Lower leg skin (tissue), 4 donors: ENCODE results near the gene TRMT1. TPM values are rescaled to one million over a fixed set of nuclear protein-coding genes. Genes with fewer than 3 reads are reported as not detected.

ENCODE experiments used
- DNase-seq, 2 donors: peaks; one replicate each; pipeline ENCODE4 v3.0.0-alpha.2; 2019; ENCODE audit warnings: low spot score in 2 of 2
- H3K4me3 ChIP-seq: fragments of 200-600 bp; sonication (generic); 2 replicates; pipeline ENCODE4 v1.5.1; 2017; ENCODE audit warnings: mild to moderate bottlenecking, low read depth; ENCODE audit not compliant: poor library complexity, severe bottlenecking
- POLR2A ChIP-seq, 2 donors: fragments of 450-650 bp; IDR thresholded peaks; one replicate each; pipeline ENCODE4 v1.6.1; 2016 to 2017; ENCODE audit warnings: antibody characterized with exemption in 2 of 2, mild to moderate bottlenecking in 1 of 2, moderate library complexity in 1 of 2
- WGBS, 2 donors: methylation state at CpG; one replicate each; pipeline ENCODE4 v1.1.5; 2018; 5-methylcytosine and 5-hydroxymethylcytosine counted together
- intact Hi-C: fragments of 100-400 bp; cut with DNase I; formaldehyde crosslinking; loops from one replicate; pipeline ENCODE4 v1.15.0; 2023; ENCODE audit warnings: low total_unique reads
- total RNA-seq, 4 donors: library from RNA; depleted of rRNA; stranded (reverse); fragments of >200 nt; gene quantifications; one replicate each; pipeline ENCODE4 v1.1.0, GENCODE V29; 2016
- TF ChIP-seq, protein P1 (sequence below), 3 donors: fragments of 450-650 bp; IDR thresholded peaks; one replicate each; pipeline ENCODE4 v1.5.1; 2016; ENCODE audit warnings: antibody characterized with exemption in 3 of 3, mild to moderate bottlenecking in 3 of 3, moderate library complexity in 2 of 3

The TRMT1 gene
- total RNA-seq, 4 donors from 2014 or later, result 17.7 to 60.4 (median 32.7) TPM

DNA sequence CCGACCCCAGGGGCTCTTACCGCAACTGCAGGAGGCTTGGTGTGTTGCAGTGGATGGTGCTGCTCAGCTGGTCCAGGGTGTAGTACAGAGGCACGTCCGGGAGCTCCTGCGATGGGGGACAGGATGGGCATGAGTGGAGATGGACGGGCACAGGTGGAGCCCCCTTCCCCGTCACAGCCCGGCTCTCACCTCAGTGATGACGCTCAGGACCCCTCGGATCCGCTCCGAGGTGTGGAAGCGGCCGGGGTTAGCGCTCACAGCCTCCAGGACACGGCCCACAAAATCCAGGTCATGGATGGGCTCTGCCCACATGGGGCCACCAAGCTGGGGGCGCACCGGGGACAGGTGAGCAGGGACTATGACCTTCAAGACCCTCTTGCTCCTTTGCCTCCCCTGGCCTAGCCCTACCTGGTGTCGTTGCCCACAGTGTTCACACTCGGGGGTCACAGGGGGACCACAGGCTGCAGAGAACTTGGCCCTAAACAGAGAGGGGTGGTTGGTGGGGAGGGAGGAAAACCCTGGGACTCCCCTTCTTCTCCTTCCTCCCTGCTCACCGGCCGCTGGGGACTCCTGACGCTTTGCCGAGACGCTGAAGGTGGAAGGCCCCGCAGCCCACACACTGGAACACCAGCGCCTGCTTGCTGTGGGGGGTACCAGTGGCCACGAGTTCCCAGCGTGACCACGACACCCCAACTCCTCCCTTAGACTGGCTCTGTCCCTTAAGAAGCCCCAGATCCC is 7.0 kb downstream of the TRMT1 start:
- no peak for DNase-seq
- WGBS, 2 donors, result 91 to 93% methylated on average over 25 to 28 of the region's 30 CpGs
- no peak for TF ChIP-seq POLR2A (IDR thresholded peaks at IDR 0.05)
- TF ChIP-seq, protein P1, sequence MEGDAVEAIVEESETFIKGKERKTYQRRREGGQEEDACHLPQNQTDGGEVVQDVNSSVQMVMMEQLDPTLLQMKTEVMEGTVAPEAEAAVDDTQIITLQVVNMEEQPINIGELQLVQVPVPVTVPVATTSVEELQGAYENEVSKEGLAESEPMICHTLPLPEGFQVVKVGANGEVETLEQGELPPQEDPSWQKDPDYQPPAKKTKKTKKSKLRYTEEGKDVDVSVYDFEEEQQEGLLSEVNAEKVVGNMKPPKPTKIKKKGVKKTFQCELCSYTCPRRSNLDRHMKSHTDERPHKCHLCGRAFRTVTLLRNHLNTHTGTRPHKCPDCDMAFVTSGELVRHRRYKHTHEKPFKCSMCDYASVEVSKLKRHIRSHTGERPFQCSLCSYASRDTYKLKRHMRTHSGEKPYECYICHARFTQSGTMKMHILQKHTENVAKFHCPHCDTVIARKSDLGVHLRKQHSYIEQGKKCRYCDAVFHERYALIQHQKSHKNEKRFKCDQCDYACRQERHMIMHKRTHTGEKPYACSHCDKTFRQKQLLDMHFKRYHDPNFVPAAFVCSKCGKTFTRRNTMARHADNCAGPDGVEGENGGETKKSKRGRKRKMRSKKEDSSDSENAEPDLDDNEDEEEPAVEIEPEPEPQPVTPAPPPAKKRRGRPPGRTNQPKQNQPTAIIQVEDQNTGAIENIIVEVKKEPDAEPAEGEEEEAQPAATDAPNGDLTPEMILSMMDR (IDR thresholded peaks at IDR 0.05), result no peak
- intact Hi-C loops, result loop anchor here (10.0 kb wide), 1 partner anchor 155 kb away; no protein-coding TSS in a partner anchor
- H3K4me3 ChIP-seq, result no peak overlapping the region

DNA sequence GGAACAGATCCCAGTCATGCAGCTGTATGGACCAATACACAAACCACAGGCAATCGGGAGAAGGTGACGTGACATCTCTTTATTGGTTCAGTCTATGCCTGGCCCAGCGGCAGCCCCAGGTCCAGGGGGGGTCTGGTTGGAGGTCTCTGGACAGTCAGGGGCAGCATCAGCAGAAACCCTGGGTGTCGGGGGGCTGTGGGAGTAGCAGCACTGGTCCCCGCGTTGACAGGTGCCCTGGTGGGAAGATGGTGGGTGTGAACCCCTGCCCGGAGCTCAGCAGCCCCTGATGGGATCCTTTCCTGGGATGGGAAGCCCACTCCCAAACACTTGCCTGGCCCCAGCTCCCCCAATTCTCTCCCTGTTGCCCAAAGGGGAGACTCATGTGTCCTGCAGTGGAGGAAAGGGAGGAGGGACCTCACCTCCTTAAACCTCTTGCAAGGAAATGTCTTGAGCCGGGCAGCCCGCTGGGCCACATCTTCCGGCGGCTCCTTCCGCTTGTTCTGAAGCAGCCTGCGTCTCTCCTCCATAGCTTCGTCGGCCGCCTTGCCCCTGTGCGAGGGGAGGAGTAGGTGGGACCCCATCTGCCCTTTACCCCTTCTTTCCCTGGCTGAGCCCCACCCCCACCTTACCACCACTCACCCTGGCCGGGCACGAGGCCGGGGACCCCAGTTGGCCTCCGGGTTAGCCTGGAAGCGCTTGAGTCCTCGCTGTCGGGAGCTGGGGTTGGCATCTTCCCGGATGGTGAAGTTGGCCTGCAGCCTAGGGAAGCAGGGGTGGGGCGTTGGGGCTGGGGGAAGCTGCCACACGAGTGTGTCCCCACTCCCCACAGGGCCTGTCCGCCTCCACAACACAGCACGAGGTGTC is 11.5 kb downstream of the TRMT1 start:
- 70 to 76% methylated on average over 25 to 29 of the region's 29 CpGs for WGBS, 2 donors
- no peak overlapping the region for H3K4me3 ChIP-seq
- intact Hi-C loops, result no loop called here
- TF ChIP-seq POLR2A (IDR thresholded peaks at IDR 0.05), result no peak
- TF ChIP-seq, protein P1 (IDR thresholded peaks at IDR 0.05), result no peak
- DNase-seq, result peak in 1 of 2 donors; percentile 86

DNA sequence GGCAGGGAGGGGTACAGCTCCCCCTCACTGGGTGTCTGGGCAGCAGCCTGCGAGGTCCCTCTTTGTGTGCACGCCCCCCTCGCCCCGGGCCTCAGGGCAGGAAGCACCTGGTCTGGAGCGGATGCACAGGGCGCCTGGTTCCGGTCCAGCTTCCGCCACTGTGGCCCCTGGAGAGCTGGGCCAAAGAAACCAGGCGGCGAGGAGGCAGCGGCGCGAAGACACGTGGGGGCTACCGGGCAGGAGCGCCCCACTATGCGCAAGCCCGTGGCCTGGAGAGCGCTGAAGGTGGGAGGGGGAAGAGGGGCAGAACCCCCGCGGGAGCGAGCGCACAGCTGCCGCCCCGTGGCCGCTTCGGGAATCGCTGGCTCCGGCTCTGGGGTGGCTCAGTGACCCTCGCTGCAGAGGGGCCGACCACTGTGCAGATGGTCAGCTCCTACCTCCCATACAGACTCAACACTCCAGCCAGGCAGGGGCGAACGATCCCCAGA is 12.1 kb downstream of the TRMT1 start:
- intact Hi-C loops, result no loop called here
- DNase-seq, result peak in 1 of 2 donors; percentile 93
- H3K4me3 ChIP-seq, result no peak overlapping the region
- WGBS, 2 donors, result 33 to 65% methylated on average over 20 to 25 of the region's 33 CpGs
- no peak for TF ChIP-seq POLR2A (IDR thresholded peaks at IDR 0.05)
- TF ChIP-seq, protein P1 (IDR thresholded peaks at IDR 0.05), result no peak

DNA sequence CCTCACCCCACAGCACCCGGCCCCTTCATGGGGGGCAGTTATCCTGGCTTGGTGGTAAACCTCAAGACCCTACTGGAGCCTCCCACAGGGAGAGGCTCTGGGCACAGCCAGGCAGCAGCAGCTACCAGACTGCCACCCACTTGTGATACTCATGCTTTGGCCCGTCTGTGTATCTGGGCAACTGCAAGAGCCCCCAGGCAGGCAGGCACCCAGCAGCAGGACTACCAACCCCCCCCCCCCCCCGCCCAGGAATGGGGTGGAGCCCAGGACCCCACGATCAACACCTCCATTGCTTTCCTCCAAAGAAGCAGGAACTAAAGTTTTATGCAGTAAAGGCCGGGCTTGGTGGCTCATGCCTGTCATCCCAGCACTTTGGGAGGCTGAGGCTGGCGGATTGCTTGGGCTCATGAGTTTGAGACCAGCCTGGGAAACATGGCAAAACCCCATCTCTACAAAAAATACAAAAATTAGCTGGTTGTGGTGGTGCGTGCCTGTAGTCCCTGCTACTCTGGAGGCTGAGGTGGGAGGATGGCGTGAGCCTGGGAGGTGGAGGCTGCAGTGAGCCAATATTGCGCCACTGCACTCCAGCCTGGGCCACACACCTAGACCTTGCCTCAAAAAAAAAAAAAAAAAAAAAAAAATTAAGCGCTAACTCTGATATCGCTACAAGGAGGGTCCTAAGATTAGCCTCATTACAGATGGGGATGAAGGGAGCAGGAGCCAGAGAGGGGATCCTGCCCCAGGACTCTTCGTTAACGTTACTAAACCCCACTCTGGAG is 12.8 kb downstream of the TRMT1 start:
- no peak overlapping the region for H3K4me3 ChIP-seq
- no peak for TF ChIP-seq POLR2A (IDR thresholded peaks at IDR 0.05)
- TF ChIP-seq, protein P1 (IDR thresholded peaks at IDR 0.05), result no peak
- intact Hi-C loops, result no loop called here
- WGBS, 2 donors, result 71% methylated on average over 12 to 13 of the region's 13 CpGs
- peak in 1 of 2 donors; percentile 82 for DNase-seq
